ENCODE measurements around the gene TNF.

- TF ChIP-seq POLR2AphosphoS5 (IDR thresholded peaks at IDR 0.05; ENCODE audit: insufficient read depth in 1 of 2, low read depth in 1 of 2) (no peak), CTCF (IDR thresholded peaks at IDR 0.05) (no peak)
These were observed 981 bp upstream of the TNF start for GRCh38 chr6:31574106-31575061.
